ES-I3 (cell line): ENCODE results near the gene FYB1.
"Not testable (repeated sequence)": the region's sequence is repeated elsewhere in the genome, so short reads cannot be mapped to it uniquely, and the experiment has no call there.

Source experiments
- H3K36me3 ChIP-seq: 2 replicates; pipeline ENCODE4 v1.6.1; 2013; ENCODE audit warnings: mild to moderate bottlenecking, low read length, control low read depth, moderate library complexity; ENCODE audit not compliant: insufficient read depth
- H3K4me1 ChIP-seq: 2 replicates; pipeline ENCODE4 v1.6.1; 2013; ENCODE audit warnings: mild to moderate bottlenecking, control low read depth, low read length; ENCODE audit not compliant: insufficient read depth
- H3K9ac ChIP-seq: 2 replicates; pipeline ENCODE4 v1.6.1; 2013; ENCODE audit warnings: low read depth, mild to moderate bottlenecking, low read length, moderate library complexity
- H3K9me3 ChIP-seq: 2 replicates; pipeline ENCODE4 v1.6.1; 2013; ENCODE audit warnings: mild to moderate bottlenecking, low read length, moderate library complexity; ENCODE audit not compliant: control insufficient read depth, insufficient read depth

Gene FYB1

GRCh38 chr5:39192450-39193160, 26.8 kb downstream of the FYB1 start:
- H3K36me3 ChIP-seq, result no peaks in the 10 kb centered on the region
- H3K9me3 ChIP-seq, result no peaks in the 10 kb centered on the region
- H3K9ac ChIP-seq, result no peak overlapping the region
- no peaks in the 10 kb centered on the region for H3K4me1 ChIP-seq

- H3K9ac ChIP-seq, result no peak overlapping the region
- H3K9me3 ChIP-seq, result no peaks in the 10 kb centered on the region
- H3K36me3 ChIP-seq, result no peaks in the 10 kb centered on the region
- no peaks in the 10 kb centered on the region for H3K4me1 ChIP-seq
These were observed 28.1 kb downstream of the FYB1 start for GRCh38 chr5:39191216-39191615.

GRCh38 chr5:39190311-39191102, 28.9 kb downstream of the FYB1 start:
- no peaks in the 10 kb centered on the region for H3K36me3 ChIP-seq
- H3K4me1 ChIP-seq, result no peaks in the 10 kb centered on the region
- no peaks in the 10 kb centered on the region for H3K9me3 ChIP-seq
- no peak overlapping the region for H3K9ac ChIP-seq

- no peaks in the 10 kb centered on the region for H3K9me3 ChIP-seq
- no peaks in the 10 kb centered on the region for H3K36me3 ChIP-seq
- no peak overlapping the region for H3K9ac ChIP-seq
- no peaks in the 10 kb centered on the region for H3K4me1 ChIP-seq
These were observed 29.9 kb downstream of the FYB1 start for GRCh38 chr5:39189292-39189955.

- H3K4me1 ChIP-seq, result no peaks in the 10 kb centered on the region
These were observed 31.3 kb downstream of the FYB1 start for GRCh38 chr5:39187831-39188731.

GRCh38 chr5:39186722-39187539, 32.4 kb downstream of the FYB1 start:
- Histone ChIP-seq H3K4me1 (no peaks in the 10 kb centered on the region), H3K36me3 (no peaks in the 10 kb centered on the region), H3K9me3 (no peaks in the 10 kb centered on the region), H3K9ac (no peak overlapping the region)

More at GRCh38 chr5:39187831-39188731, 31.3 kb downstream of the FYB1 start:
- H3K9me3 ChIP-seq, result no peaks in the 10 kb centered on the region
- no peaks in the 10 kb centered on the region for H3K36me3 ChIP-seq
- no peak overlapping the region for H3K9ac ChIP-seq

- Histone ChIP-seq H3K9me3 (no peaks in the 10 kb centered on the region), H3K9ac (no peak overlapping the region), H3K4me1 (no peaks in the 10 kb centered on the region), H3K36me3 (no peaks in the 10 kb centered on the region)
These were observed 33.1 kb downstream of the FYB1 start for GRCh38 chr5:39186289-39186688.

- no peaks in the 10 kb centered on the region for H3K36me3 ChIP-seq
- no peak overlapping the region for H3K9ac ChIP-seq
- no peaks in the 10 kb centered on the region for H3K4me1 ChIP-seq
- H3K9me3 ChIP-seq, result no peaks in the 10 kb centered on the region
These were observed 33.6 kb downstream of the FYB1 start for GRCh38 chr5:39185761-39186160.

GRCh38 chr5:39179561-39179960, 39.8 kb downstream of the FYB1 start:
- not testable (repeated sequence) for H3K36me3 ChIP-seq, H3K9ac ChIP-seq, H3K9me3 ChIP-seq, H3K4me1 ChIP-seq

- H3K9ac ChIP-seq, result no peak overlapping the region
- no peaks in the 10 kb centered on the region for H3K9me3 ChIP-seq
- H3K36me3 ChIP-seq, result no peaks in the 10 kb centered on the region
- H3K4me1 ChIP-seq, result peaks cover 5% of the 10 kb centered on the region
These were observed 40.5 kb downstream of the FYB1 start for GRCh38 chr5:39178861-39179260.

GRCh38 chr5:39178171-39178570, 41.2 kb downstream of the FYB1 start:
- Histone ChIP-seq H3K9ac (no peak overlapping the region), H3K9me3 (no peaks in the 10 kb centered on the region), H3K36me3 (no peaks in the 10 kb centered on the region), H3K4me1 (peaks cover 5% of the 10 kb centered on the region)

- Histone ChIP-seq H3K9ac (no peak overlapping the region), H3K4me1 (peaks cover 5% of the 10 kb centered on the region), H3K36me3 (no peaks in the 10 kb centered on the region), H3K9me3 (no peaks in the 10 kb centered on the region)
These were observed 41.8 kb downstream of the FYB1 start for GRCh38 chr5:39177631-39177964.

GRCh38 chr5:39176759-39177630, 42.4 kb downstream of the FYB1 start:
- no peaks in the 10 kb centered on the region for H3K9me3 ChIP-seq
- peaks cover 5% of the 10 kb centered on the region for H3K4me1 ChIP-seq
- H3K36me3 ChIP-seq, result no peaks in the 10 kb centered on the region
- no peak overlapping the region for H3K9ac ChIP-seq
